Stimulated activated CD8-positive, alpha-beta memory T cell treated with anti-CD3 and anti-CD28 coated beads, Interleukin-4, amount 100 ng/mL, for 48 hours (primary cell): ENCODE results near the gene XPR1.
A peak's percentile ranks its signal among the peaks of the same experiment; 100 is the strongest.
"Not testable (repeated sequence)": the region's sequence is repeated elsewhere in the genome, so short reads cannot be mapped to it uniquely, and the experiment has no call there.

Experiments used
- DNase-seq: peaks from one replicate; pipeline ENCODE4 v3.0.0-alpha.2; 2020

The XPR1 gene

GRCh38 chr1:180842491-180843275 lies 210.9 kb downstream of the XPR1 start:
- DNase-seq, result no peak

- no peak for DNase-seq
Measured at GRCh38 chr1:180845352-180845751, 213.5 kb downstream of the XPR1 start.

GRCh38 chr1:180848191-180848590 lies 216.4 kb downstream of the XPR1 start:
- no peak for DNase-seq

- no peak for DNase-seq
Measured at GRCh38 chr1:180849031-180849775, 217.4 kb downstream of the XPR1 start.

- DNase-seq, result no peak
Measured at GRCh38 chr1:180851995-180852887, 220.4 kb downstream of the XPR1 start.

GRCh38 chr1:180854001-180854400 lies 222.2 kb downstream of the XPR1 start:
- DNase-seq, result no peak

- no peak for DNase-seq
Measured at GRCh38 chr1:180854456-180854855, 222.6 kb downstream of the XPR1 start.

GRCh38 chr1:180857947-180858725 lies 226.3 kb downstream of the XPR1 start:
- not testable (repeated sequence) for DNase-seq

GRCh38 chr1:180859306-180859705 lies 227.5 kb downstream of the XPR1 start:
- DNase-seq, result no peak

- no peak for DNase-seq
Measured at GRCh38 chr1:180860535-180860934, 228.7 kb downstream of the XPR1 start.

GRCh38 chr1:180862305-180862704 lies 230.5 kb downstream of the XPR1 start:
- no peak for DNase-seq

- peak; percentile 34 for DNase-seq
Measured at GRCh38 chr1:180863158-180863775, 231.4 kb downstream of the XPR1 start.

- DNase-seq, result no peak
Measured at GRCh38 chr1:180881806-180882509, 250.1 kb downstream of the XPR1 start.

- DNase-seq, result no peak
Measured at GRCh38 chr1:180884588-180885300, 252.9 kb downstream of the XPR1 start.

GRCh38 chr1:180886338-180886737 lies 254.5 kb downstream of the XPR1 start:
- DNase-seq, result no peak

- no peak for DNase-seq
Measured at GRCh38 chr1:180887841-180888240, 256.0 kb downstream of the XPR1 start.

- DNase-seq, result no peak
Measured at GRCh38 chr1:180888870-180889269, 257.0 kb downstream of the XPR1 start.

- no peak for DNase-seq
Measured at GRCh38 chr1:180889325-180889724, 257.5 kb downstream of the XPR1 start.

- no peak for DNase-seq
Measured at GRCh38 chr1:180892272-180892671, 260.4 kb downstream of the XPR1 start.

GRCh38 chr1:180892675-180893074 lies 260.9 kb downstream of the XPR1 start:
- DNase-seq, result no peak

GRCh38 chr1:180893614-180894013 lies 261.8 kb downstream of the XPR1 start:
- DNase-seq, result no peak
